K562 (cell line): ENCODE results near the gene MUC5B. TPM values are rescaled to one million over a fixed set of nuclear protein-coding genes. Genes with fewer than 3 reads are reported as not detected.

Source experiments
- ATAC-seq: fragments of 200-7000 bp; cut with Tn5 transposase; 3 replicates; pipeline ENCODE4 v1.9.1; 2020; ENCODE audit warnings: moderate library complexity
- BruUV-seq: library from RNA; stranded (reverse); fragments of 400-500 nt; replicated peaks from 2 replicates; lab custom pipeline; 2021; lab: Mats Ljungman, UMichigan
- CTCF ChIA-PET: fragments of 300-600 bp; formaldehyde crosslinking; extraction: SDS; loops from one replicate; lab custom pipeline; 2021; ENCODE audit warnings: low intra/inter-chr PET ratio; lab: Yijun Ruan, JAX
- POLR2A ChIA-PET: fragments of 300-600, 350-650 bp; sonication (Branson Sonifier 250); formaldehyde crosslinking; extraction: SDS; loops from one replicate; lab custom pipeline; 2021; ENCODE audit warnings: antibody characterized with exemption, inconsistent platforms; lab: Yijun Ruan, JAX
- DNase-seq, 4 experiments: peaks; one replicate each; pipeline versions ENCODE4 v3.0.0 to v3.0.0-alpha.2; 2011 to 2018; ENCODE audit warnings: low spot score in 3 of 4, mixed read lengths in 3 of 4; ENCODE audit errors: extremely low read depth in 1 of 4
- FAIRE-seq: peaks from 2 replicates; lab custom pipeline; 2011; peaks lifted over from hg19 to GRCh38; lab: Jason Lieb, UNC
- H2AFZ ChIP-seq: 2 replicates; pipeline ENCODE4 v1.6.0; 2011; ENCODE audit warnings: low read depth, low read length, control low read depth, inconsistent platforms
- H3K27ac ChIP-seq: fragments of 200-600 bp; 3 replicates; pipeline ENCODE4 v1.8.0; 2011; ENCODE audit warnings: low read depth, mild to moderate bottlenecking, control low read depth, inconsistent platforms, low read length, moderate library complexity, mixed read lengths; ENCODE audit errors: extremely low read depth
- H3K27me3 ChIP-seq, 2 experiments: fragments of 300-600 bp in 1 of 2; 2 replicates in 1 of 2; 3 replicates in 1 of 2; pipeline versions ENCODE4 v1.6.0 to v1.8.0; 2011; ENCODE audit warnings: inconsistent platforms in 2 of 2, low read length in 2 of 2, mild to moderate bottlenecking in 1 of 2, mixed read lengths in 1 of 2, moderate library complexity in 1 of 2; ENCODE audit not compliant: control insufficient read depth in 2 of 2, insufficient read depth in 2 of 2
- H3K36me3 ChIP-seq: fragments of 300-600 bp; 3 replicates; pipeline ENCODE4 v1.8.0; 2011; ENCODE audit warnings: mild to moderate bottlenecking, low read length, inconsistent platforms; ENCODE audit not compliant: control insufficient read depth, insufficient read depth
- H3K4me1 ChIP-seq, 2 experiments: fragments of 200-600 bp in 1 of 2; replicated peaks in 1 of 2; 2 replicates in 1 of 2; 3 replicates in 1 of 2; pipeline versions ENCODE4 v1.5.1 to v1.8.0; 2011; ENCODE audit warnings: inconsistent platforms in 2 of 2, low read length in 2 of 2, mild to moderate bottlenecking in 1 of 2, mixed read lengths in 1 of 2, moderate library complexity in 1 of 2; ENCODE audit not compliant: control insufficient read depth in 2 of 2, insufficient read depth in 2 of 2
- H3K4me2 ChIP-seq: 2 replicates; pipeline ENCODE4 v1.6.1; 2011; ENCODE audit warnings: low read length, control low read depth, inconsistent platforms, mixed read lengths; ENCODE audit not compliant: insufficient read depth
- H3K4me3 ChIP-seq: fragments of 200-600 bp; sonication (generic), shearing (Covaris generic); 2 replicates; pipeline ENCODE4 v1.5.1; 2016; ENCODE audit warnings: control low read depth, inconsistent platforms
- H3K79me2 ChIP-seq: fragments of 200-600 bp; 3 replicates; pipeline ENCODE4 v1.8.0; 2011; ENCODE audit warnings: low read length, inconsistent platforms; ENCODE audit not compliant: control insufficient read depth, insufficient read depth
- H3K9ac ChIP-seq, 2 experiments: 2 replicates each; pipeline versions ENCODE4 v1.6.0 to v1.6.1; 2011; ENCODE audit warnings: low read depth in 2 of 2, low read length in 2 of 2, control low read depth in 1 of 2, inconsistent platforms in 1 of 2, mild to moderate bottlenecking in 1 of 2, mixed read lengths in 1 of 2; ENCODE audit not compliant: insufficient read depth in 1 of 2
- H3K9me1 ChIP-seq: one replicate; pipeline ENCODE4 v1.6.0; 2011; ENCODE audit warnings: inconsistent platforms, mild to moderate bottlenecking, low read length, moderate library complexity; ENCODE audit not compliant: control insufficient read depth, insufficient read depth
- H3K9me3 ChIP-seq: replicated peaks from 2 replicates; pipeline ENCODE4 v1.5.1; 2011; ENCODE audit warnings: low read depth, low read length, inconsistent platforms; ENCODE audit not compliant: control insufficient read depth, insufficient read depth
- H4K20me1 ChIP-seq: replicated peaks from 2 replicates; pipeline ENCODE4 v1.6.1; 2011; ENCODE audit warnings: low read length, inconsistent platforms, mixed read lengths; ENCODE audit not compliant: control insufficient read depth, insufficient read depth
- ILK ChIP-seq: fragments of 450-650 bp; IDR thresholded peaks from 2 replicates; pipeline ENCODE4 v1.6.1; 2016; ENCODE audit warnings: missing genetic modification characterization, low read depth, mild to moderate bottlenecking, missing compliant biosample characterization, moderate library complexity, borderline replicate concordance
- TGIF2 ChIP-seq: sonication (generic); formaldehyde crosslinking; IDR thresholded peaks from 2 replicates; pipeline ENCODE4 v1.8.1; 2022; ENCODE audit warnings: mild to moderate bottlenecking, missing genetic modification reagents, moderate library complexity
- WGBS: fragments of 100-300 bp; shearing (Covaris generic); methylation state at CpG from one replicate; pipeline ENCODE4 v1.1.6; 2016; ENCODE audit warnings: low coverage, mixed read lengths; ENCODE audit not compliant: insufficient coverage; ENCODE audit errors: missing lambda C conversion rate; 5-methylcytosine and 5-hydroxymethylcytosine counted together
- in situ Hi-C: fragments of 300-500 bp; cut with MboI; formaldehyde crosslinking; loops from 4 replicates; pipeline ENCODE4 v1.15.0; 2018; ENCODE audit warnings: inconsistent platforms, mixed read lengths
- intact Hi-C: fragments of 100-400 bp; cut with micrococcal nuclease; formaldehyde crosslinking; loops from 2 replicates; pipeline ENCODE4 v1.14.2; 2022
- polyA plus RNA-seq, 8 experiments: library from polyadenylated mRNA; depleted of rRNA in 4 of 8; stranded (reverse) in 5 of 8; unstranded in 3 of 8; fragments of >200 nt; fragmentation: Nextera tagmentation in 2 of 8; fragmentation: Illumina TruSeq in 1 of 8; extraction: Ambion mirVana in 2 of 8; extraction: Trizol in 1 of 8; gene quantifications; 2 replicates each; pipeline versions ENCODE4 v1.2.1 to v1.2.3, GENCODE V29; 2011 to 2014; ENCODE audit warnings: inconsistent platforms in 1 of 8, missing spikeins in 1 of 8
- total RNA-seq, 7 experiments: library from RNA; depleted of rRNA in 6 of 7; stranded (reverse); fragments of >200 nt in 6 of 7; fragmentation: Illumina TruSeq in 2 of 7; extraction: Trizol in 2 of 7; gene quantifications; 2 replicates each; pipeline versions ENCODE4 v1.2.1 to v1.2.3, GENCODE V29; 2011 to 2021; ENCODE audit warnings: low replicate concordance in 1 of 7
- TF ChIP-seq, protein P1 (sequence below), 2 experiments: fragments of 450-650 bp; conservative IDR thresholded peaks; 2 replicates each; pipeline ENCODE4 v1.6.1; 2017; ENCODE audit warnings: mild to moderate bottlenecking in 2 of 2, moderate library complexity in 2 of 2
- TF ChIP-seq, protein P2 (sequence below): fragments of 250-450 bp; sonication (Bioruptor Pico); IDR thresholded peaks from 2 replicates; pipeline ENCODE4 v1.5.0; 2021; ENCODE audit warnings: mild to moderate bottlenecking, moderate library complexity
- TF ChIP-seq, protein P3 (sequence below): fragments of 450-650 bp; IDR thresholded peaks from 2 replicates; pipeline ENCODE4 v1.7.0; 2016; ENCODE audit warnings: borderline replicate concordance
- TF ChIP-seq, protein P4 (sequence below): sonication (generic); formaldehyde crosslinking; IDR thresholded peaks from 2 replicates; pipeline ENCODE4 v1.8.0; 2022; ENCODE audit warnings: mild to moderate bottlenecking, missing genetic modification reagents

Gene MUC5B
- total and polyA plus RNA-seq, 9 of the 15 experiments (the other 6 are each of a cell fraction or from before 2014, with no cell fraction given): 0.04 to 0.95 TPM; not detected in 7

GRCh38 chr11:1307163-1307870 is 84.5 kb downstream of the MUC5B start:
- 95% methylated on average over 21 of the region's 21 CpGs for WGBS
- H3K9me1 ChIP-seq: peaks cover 12% of the 10 kb centered on the region
- H3K4me3 ChIP-seq: no peak overlapping the region
- intact Hi-C loops: no loop called here
- ATAC-seq: no peak
- H3K4me1 ChIP-seq: peaks cover 15 to 57% of the 10 kb centered on the region in 2 experiments
- 0 out of 4 replicates have a peak overlapping the region, but pooled peaks of 1 of the 2 experiments have one; percentile 46 for H3K9ac ChIP-seq
- no peak for FAIRE-seq
- H3K79me2 ChIP-seq: peaks cover 39% of the 10 kb centered on the region
- CTCF ChIA-PET: no interaction called here
- in situ Hi-C loops: no loop called here
- peaks cover 8% of the 10 kb centered on the region; the same call in 1 of the 2 replicates for H3K9me3 ChIP-seq
- peaks cover 13% of the 10 kb centered on the region; the same call in 1 of the 2 replicates for H4K20me1 ChIP-seq
- no peak overlapping the region for H3K4me2 ChIP-seq
- POLR2A ChIA-PET: interaction anchor here (0.5 kb wide), 1 partner anchor 71 kb away, joined by 3 read pairs; no protein-coding TSS in a partner anchor
- H2AFZ ChIP-seq: no peak overlapping the region
- no TSS peak for BruUV-seq
- H3K27me3 ChIP-seq: no peaks in the 10 kb centered on the region
- H3K27ac ChIP-seq: no peak overlapping the region
- peaks cover 15% of the 10 kb centered on the region; the same call in 1 of the 3 replicates for H3K36me3 ChIP-seq
- TF ChIP-seq, protein P1, sequence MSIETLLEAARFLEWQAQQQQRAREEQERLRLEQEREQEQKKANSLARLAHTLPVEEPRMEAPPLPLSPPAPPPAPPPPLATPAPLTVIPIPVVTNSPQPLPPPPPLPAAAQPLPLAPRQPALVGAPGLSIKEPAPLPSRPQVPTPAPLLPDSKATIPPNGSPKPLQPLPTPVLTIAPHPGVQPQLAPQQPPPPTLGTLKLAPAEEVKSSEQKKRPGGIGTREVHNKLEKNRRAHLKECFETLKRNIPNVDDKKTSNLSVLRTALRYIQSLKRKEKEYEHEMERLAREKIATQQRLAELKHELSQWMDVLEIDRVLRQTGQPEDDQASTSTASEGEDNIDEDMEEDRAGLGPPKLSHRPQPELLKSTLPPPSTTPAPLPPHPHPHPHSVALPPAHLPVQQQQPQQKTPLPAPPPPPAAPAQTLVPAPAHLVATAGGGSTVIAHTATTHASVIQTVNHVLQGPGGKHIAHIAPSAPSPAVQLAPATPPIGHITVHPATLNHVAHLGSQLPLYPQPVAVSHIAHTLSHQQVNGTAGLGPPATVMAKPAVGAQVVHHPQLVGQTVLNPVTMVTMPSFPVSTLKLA (conservative IDR thresholded peaks at IDR 0.05): no peak
- TF ChIP-seq, protein P2, sequence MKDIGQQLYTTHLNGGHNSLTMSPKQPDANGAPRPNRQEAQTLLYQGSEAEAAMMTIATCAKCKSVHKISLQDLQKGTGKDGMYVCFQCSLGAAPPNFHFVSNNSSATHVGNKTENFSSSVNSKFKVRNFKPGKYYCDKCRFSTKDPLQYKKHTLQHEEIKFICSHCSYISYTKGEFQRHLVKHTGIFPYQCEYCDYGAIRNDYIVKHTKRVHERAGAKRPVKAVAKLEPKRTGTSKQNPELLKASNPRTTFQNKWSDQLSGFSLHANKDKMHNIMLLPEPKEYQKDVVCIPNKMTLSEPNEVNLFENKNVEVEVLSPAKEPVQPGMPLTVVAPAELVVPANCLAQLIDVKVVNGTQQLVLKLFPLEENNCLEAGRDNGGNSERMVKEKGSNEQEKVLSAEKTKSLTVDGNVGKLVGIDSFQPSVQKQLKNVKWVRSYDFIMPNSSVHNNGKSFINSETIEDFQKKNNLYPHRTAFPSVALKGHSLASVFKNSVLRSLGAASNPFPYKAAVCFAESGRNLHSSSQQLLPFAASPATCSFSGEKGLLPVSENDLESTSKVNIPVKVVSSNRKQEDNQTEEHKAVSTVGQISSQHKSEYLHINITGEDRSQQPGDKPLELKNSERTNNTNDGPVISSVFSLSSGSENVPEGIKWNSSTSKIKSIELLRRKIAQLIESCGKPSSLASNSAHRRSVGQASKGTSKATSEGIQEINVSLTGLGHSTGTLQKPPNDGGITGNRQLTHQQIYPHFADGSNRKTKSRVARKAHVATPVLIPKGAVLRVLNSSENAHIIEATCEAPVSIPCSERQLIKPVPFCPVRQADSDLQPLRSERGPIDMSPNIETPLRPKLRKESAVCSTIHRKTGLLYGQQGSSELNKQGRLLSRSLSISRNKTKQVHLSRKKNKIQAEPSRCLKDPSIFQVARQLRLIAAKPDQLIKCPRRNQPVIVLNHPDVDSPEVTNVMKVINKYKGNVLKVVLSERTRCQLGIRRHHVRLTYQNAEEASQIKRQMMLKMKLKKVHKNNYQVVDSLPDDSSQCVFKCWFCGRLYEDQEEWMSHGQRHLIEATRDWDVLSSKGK (CRISPR knock-in tag): no peak
- TF ChIP-seq TGIF2 (CRISPR knock-in tag) (no peak), ILK (no peak)
- TF ChIP-seq, protein P3, sequence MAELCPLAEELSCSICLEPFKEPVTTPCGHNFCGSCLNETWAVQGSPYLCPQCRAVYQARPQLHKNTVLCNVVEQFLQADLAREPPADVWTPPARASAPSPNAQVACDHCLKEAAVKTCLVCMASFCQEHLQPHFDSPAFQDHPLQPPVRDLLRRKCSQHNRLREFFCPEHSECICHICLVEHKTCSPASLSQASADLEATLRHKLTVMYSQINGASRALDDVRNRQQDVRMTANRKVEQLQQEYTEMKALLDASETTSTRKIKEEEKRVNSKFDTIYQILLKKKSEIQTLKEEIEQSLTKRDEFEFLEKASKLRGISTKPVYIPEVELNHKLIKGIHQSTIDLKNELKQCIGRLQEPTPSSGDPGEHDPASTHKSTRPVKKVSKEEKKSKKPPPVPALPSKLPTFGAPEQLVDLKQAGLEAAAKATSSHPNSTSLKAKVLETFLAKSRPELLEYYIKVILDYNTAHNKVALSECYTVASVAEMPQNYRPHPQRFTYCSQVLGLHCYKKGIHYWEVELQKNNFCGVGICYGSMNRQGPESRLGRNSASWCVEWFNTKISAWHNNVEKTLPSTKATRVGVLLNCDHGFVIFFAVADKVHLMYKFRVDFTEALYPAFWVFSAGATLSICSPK: no peak
- TF ChIP-seq, protein P4, sequence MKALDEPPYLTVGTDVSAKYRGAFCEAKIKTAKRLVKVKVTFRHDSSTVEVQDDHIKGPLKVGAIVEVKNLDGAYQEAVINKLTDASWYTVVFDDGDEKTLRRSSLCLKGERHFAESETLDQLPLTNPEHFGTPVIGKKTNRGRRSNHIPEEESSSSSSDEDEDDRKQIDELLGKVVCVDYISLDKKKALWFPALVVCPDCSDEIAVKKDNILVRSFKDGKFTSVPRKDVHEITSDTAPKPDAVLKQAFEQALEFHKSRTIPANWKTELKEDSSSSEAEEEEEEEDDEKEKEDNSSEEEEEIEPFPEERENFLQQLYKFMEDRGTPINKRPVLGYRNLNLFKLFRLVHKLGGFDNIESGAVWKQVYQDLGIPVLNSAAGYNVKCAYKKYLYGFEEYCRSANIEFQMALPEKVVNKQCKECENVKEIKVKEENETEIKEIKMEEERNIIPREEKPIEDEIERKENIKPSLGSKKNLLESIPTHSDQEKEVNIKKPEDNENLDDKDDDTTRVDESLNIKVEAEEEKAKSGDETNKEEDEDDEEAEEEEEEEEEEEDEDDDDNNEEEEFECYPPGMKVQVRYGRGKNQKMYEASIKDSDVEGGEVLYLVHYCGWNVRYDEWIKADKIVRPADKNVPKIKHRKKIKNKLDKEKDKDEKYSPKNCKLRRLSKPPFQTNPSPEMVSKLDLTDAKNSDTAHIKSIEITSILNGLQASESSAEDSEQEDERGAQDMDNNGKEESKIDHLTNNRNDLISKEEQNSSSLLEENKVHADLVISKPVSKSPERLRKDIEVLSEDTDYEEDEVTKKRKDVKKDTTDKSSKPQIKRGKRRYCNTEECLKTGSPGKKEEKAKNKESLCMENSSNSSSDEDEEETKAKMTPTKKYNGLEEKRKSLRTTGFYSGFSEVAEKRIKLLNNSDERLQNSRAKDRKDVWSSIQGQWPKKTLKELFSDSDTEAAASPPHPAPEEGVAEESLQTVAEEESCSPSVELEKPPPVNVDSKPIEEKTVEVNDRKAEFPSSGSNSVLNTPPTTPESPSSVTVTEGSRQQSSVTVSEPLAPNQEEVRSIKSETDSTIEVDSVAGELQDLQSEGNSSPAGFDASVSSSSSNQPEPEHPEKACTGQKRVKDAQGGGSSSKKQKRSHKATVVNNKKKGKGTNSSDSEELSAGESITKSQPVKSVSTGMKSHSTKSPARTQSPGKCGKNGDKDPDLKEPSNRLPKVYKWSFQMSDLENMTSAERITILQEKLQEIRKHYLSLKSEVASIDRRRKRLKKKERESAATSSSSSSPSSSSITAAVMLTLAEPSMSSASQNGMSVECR (CRISPR knock-in tag): no peak
- no peak for DNase-seq
